OCI-LY7 (cell line): Measurements from ENCODE around the gene SI.

ENCODE experiments used
- EZH2phosphoT487 ChIP-seq: fragments of 200-600 bp; sonication (generic); IDR thresholded peaks from 2 replicates; pipeline ENCODE4 v1.6.1; 2018; ENCODE audit warnings: low read depth, borderline replicate concordance, mild to moderate bottlenecking, mixed run types, antibody characterized with exemption, low read length, moderate library complexity, mixed read lengths
- TF ChIP-seq, protein P1 (sequence below): fragments of 200-600 bp; sonication (generic); conservative IDR thresholded peaks from 2 replicates; pipeline ENCODE4 v1.5.1; 2014; ENCODE audit warnings: mild to moderate bottlenecking, antibody characterized with exemption, low read length, moderate library complexity, mixed read lengths

DNA sequence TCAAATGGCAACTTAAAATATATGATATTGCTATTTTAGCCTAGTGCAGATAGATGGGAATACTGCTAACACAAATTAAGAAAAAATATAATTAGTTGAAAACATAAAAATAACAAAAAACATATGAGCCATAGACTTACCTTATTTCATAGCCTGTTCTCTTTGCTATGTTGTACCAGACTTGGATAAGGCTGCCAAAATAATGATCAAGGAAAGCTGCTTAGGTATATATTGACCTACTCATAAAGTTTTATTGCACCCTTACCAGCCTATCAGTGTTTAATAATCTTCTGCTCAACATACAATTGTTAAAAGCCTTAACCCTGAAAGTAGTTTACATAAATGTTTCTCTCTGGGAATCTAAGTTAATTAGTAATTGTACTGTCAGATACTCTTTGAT, at the start of gene SI:
- TF ChIP-seq, protein P1, sequence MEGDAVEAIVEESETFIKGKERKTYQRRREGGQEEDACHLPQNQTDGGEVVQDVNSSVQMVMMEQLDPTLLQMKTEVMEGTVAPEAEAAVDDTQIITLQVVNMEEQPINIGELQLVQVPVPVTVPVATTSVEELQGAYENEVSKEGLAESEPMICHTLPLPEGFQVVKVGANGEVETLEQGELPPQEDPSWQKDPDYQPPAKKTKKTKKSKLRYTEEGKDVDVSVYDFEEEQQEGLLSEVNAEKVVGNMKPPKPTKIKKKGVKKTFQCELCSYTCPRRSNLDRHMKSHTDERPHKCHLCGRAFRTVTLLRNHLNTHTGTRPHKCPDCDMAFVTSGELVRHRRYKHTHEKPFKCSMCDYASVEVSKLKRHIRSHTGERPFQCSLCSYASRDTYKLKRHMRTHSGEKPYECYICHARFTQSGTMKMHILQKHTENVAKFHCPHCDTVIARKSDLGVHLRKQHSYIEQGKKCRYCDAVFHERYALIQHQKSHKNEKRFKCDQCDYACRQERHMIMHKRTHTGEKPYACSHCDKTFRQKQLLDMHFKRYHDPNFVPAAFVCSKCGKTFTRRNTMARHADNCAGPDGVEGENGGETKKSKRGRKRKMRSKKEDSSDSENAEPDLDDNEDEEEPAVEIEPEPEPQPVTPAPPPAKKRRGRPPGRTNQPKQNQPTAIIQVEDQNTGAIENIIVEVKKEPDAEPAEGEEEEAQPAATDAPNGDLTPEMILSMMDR, result no peak
- no peak for TF ChIP-seq EZH2phosphoT487
